Measurements from ENCODE around the gene TRMT112. TPM values are rescaled to one million over a fixed set of nuclear protein-coding genes. Genes with fewer than 3 reads are reported as not detected.
A peak's percentile ranks its signal among the peaks of the same experiment; 100 is the strongest.

Gene TRMT112
- total RNA-seq, 2 donors from 2014 or later = 170 to 223 TPM

DNA sequence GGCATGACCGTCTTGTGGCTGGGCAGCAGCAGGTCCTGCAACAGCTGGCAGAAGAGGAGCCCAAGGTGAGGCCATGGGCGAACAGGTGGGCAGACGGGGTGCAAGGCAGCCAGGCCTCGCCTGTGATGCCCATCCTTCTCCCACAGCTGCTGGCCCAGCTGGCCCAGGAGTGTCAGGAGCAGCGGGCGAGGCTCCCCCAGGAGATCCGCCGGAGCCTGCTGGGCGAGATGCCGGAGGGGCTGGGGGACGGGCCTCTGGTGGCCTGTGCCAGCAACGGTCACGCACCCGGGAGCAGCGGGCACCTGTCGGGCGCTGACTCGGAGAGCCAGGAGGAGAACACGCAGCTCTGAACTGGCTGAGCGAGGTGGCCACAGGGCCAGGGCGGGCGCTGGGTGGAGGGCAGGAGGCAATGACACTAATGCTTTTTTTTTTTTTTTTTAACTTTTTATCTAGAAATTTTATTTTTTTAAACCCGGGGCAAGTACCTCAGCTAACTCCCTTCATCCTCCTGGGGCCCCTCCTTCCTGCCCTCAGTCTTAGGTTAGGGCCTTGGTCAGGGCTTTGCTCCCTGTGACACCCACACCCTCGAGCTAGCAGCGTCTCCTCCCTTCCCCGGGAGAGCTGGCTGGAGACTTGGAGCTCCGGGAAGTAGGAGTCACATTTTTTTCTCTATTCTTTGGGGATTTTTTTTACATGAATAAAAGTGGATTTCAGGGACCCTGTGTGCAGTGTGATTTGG, 50.0 kb downstream of the TRMT112 start:
- H3K4me3 ChIP-seq = no peak overlapping the region
- H3K4me1 ChIP-seq = peaks cover 28% of the 10 kb centered on the region
- DNase-seq (no peak), ATAC-seq (no peak)
- TF ChIP-seq, protein P1, sequence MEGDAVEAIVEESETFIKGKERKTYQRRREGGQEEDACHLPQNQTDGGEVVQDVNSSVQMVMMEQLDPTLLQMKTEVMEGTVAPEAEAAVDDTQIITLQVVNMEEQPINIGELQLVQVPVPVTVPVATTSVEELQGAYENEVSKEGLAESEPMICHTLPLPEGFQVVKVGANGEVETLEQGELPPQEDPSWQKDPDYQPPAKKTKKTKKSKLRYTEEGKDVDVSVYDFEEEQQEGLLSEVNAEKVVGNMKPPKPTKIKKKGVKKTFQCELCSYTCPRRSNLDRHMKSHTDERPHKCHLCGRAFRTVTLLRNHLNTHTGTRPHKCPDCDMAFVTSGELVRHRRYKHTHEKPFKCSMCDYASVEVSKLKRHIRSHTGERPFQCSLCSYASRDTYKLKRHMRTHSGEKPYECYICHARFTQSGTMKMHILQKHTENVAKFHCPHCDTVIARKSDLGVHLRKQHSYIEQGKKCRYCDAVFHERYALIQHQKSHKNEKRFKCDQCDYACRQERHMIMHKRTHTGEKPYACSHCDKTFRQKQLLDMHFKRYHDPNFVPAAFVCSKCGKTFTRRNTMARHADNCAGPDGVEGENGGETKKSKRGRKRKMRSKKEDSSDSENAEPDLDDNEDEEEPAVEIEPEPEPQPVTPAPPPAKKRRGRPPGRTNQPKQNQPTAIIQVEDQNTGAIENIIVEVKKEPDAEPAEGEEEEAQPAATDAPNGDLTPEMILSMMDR (IDR thresholded peaks at IDR 0.05) = no peak
- no peak for TF ChIP-seq POLR2A (IDR thresholded peaks at IDR 0.05)
- H3K27me3 ChIP-seq = no peaks in the 10 kb centered on the region
- H3K9me3 ChIP-seq = no peaks in the 10 kb centered on the region
- no peaks in the 10 kb centered on the region for H3K36me3 ChIP-seq (replicated peaks in 1 of 2; ENCODE audit: insufficient read depth in 1 of 2, low read depth in 2 of 2)
- intact Hi-C loops (cut with DNase I) = no loop called here
- peak overlapping the region in 2 of 4 donors; percentile 95 to 98 for H3K27ac ChIP-seq
- WGBS, 2 donors = 85 to 89% methylated on average over 23 to 25 of the region's 27 CpGs

Small RNAs within 50 kb of the gene (microRNA-seq; reads per million reads assigned to microRNA genes)
- 0.45 to 0.47 reads per million in 2 donors for gene MIR7155 (ENCODE audit: borderline number of aligned reads in 2 of 2, borderline replicate concordance in 2 of 2)

Small RNAs within 50 kb of the gene (small RNA-seq; reads per million reads assigned to genes)
- gene MIR7155 = not detected
- not detected for gene RF00019

Other genes starting within 250 kb of the TRMT112 start
- gene MACROD1, start 151.4 kb downstream of the TRMT112 start, total RNA-seq = 10 to 100 TPM; 24.7 to 65.4 TPM
- 10 to 100 TPM; 35.8 to 63.6 TPM for gene STIP1, start 131.4 kb downstream of the TRMT112 start, total RNA-seq
- 1 to 10 TPM; 8.6 to 9.1 TPM for gene FERMT3, start 110.8 kb downstream of the TRMT112 start, total RNA-seq
- gene TRPT1, start 91.4 kb downstream of the TRMT112 start, total RNA-seq = 10 to 100 TPM; 56.3 to 75.2 TPM
- gene NUDT22, start 91.3 kb downstream of the TRMT112 start, total RNA-seq = 10 to 100 TPM; 45.9 to 73.5 TPM
- 10 to 100 TPM; 23.6 to 56.7 TPM for gene DNAJC4, start 87.0 kb downstream of the TRMT112 start, total RNA-seq
- 100 to 1,000 TPM in 1 of 2 donors, 10 to 100 TPM in 1; 32.4 to 108 TPM for gene VEGFB, start 83.0 kb downstream of the TRMT112 start, total RNA-seq
- 10 to 100 TPM; 42.0 to 92.6 TPM for gene FKBP2, start 76.5 kb downstream of the TRMT112 start, total RNA-seq
- 100 to 1,000 TPM in 1 of 2 donors, 10 to 100 TPM in 1; 87.7 to 112 TPM for gene PPP1R14B, start 70.6 kb downstream of the TRMT112 start, total RNA-seq
- gene PLCB3, start 66.0 kb downstream of the TRMT112 start, total RNA-seq = 10 to 100 TPM; 13.8 to 14.5 TPM
- 10 to 100 TPM; 51.1 to 85.9 TPM for gene BAD, start 32.9 kb downstream of the TRMT112 start, total RNA-seq
- gene GPR137, start 31.7 kb downstream of the TRMT112 start, total RNA-seq = 10 to 100 TPM in 1 of 2 donors, 1 to 10 TPM in 1; 4.4 to 19.4 TPM
- gene KCNK4, start 26.3 kb downstream of the TRMT112 start, total RNA-seq = not detected
- gene CATSPERZ, start 17.2 kb downstream of the TRMT112 start, total RNA-seq = 1 to 10 TPM in 1 of 2 donors, not detected in 1; 2.3 TPM
- gene ESRRA, start 12.0 kb downstream of the TRMT112 start, total RNA-seq = 10 to 100 TPM; 51.7 to 63.8 TPM
- 100 to 1,000 TPM; 108 to 224 TPM for gene PRDX5, start 562 bp upstream of the TRMT112 start, total RNA-seq
- 10 to 100 TPM in 1 of 2 donors, 1 to 10 TPM in 1; 8.8 to 16.2 TPM for gene CCDC88B, start 22.6 kb upstream of the TRMT112 start, total RNA-seq
- gene RPS6KA4, start 41.6 kb upstream of the TRMT112 start, total RNA-seq = 10 to 100 TPM; 13.0 to 22.7 TPM
- not detected for gene SLC22A11, start 238.4 kb upstream of the TRMT112 start, total RNA-seq

Data from body of pancreas (tissue), 4 donors.